ENCODE results near the gene TRH.

- TF ChIP-seq EP300 (IDR thresholded peaks at IDR 0.05) = no peak
- TF ChIP-seq CTCF (IDR thresholded peaks at IDR 0.05) = no peak
- TF ChIP-seq POLR2A (IDR thresholded peaks at IDR 0.05) = no peak
Observed at GRCh38 chr3:129972301-129972700, 2.2 kb upstream of the TRH start.

Measured in tibial nerve (tissue), 4 donors.